AG04450 (cell line): ENCODE data around the gene MAP3K5. TPM values are rescaled to one million over a fixed set of nuclear protein-coding genes. Genes with fewer than 3 reads are reported as not detected.

Source experiments
- CTCF ChIA-PET: fragments of 300-600, 350-600 bp; formaldehyde crosslinking; extraction: SDS; loops from one replicate; lab custom pipeline; 2022; ENCODE audit warnings: antibody characterized with exemption, inconsistent platforms; lab: Charles Lee
- POLR2A ChIA-PET: fragments of 350-600 bp; formaldehyde crosslinking; extraction: SDS; loops from one replicate; lab custom pipeline; 2021; ENCODE audit warnings: antibody characterized with exemption, inconsistent platforms; lab: Yijun Ruan, JAX
- DNase-seq: peaks from one replicate; pipeline ENCODE4 v3.0.0-alpha.2; 2011; ENCODE audit warnings: low read depth, low spot score
- H3K27ac ChIP-seq: one replicate; pipeline ENCODE4 v1.5.1; 2012; ENCODE audit warnings: low read depth, low read length, control low read depth
- H3K27me3 ChIP-seq: one replicate; pipeline ENCODE4 v1.6.0; 2012; ENCODE audit warnings: low read length; ENCODE audit not compliant: control insufficient read depth, insufficient read depth
- H3K4me3 ChIP-seq: 2 replicates; pipeline ENCODE4 v1.5.1; 2011; ENCODE audit warnings: mild to moderate bottlenecking, low read depth, low read length, control low read depth
- H3K9me3 ChIP-seq: 2 replicates; pipeline ENCODE4 v1.5.1; 2012; ENCODE audit warnings: low read length; ENCODE audit not compliant: control insufficient read depth, insufficient read depth
- CTCF ChIP-seq: IDR thresholded peaks from 2 replicates; pipeline ENCODE4 v1.5.1; 2011; ENCODE audit warnings: low read depth, low read length, control low read depth, inconsistent platforms
- polyA plus RNA-seq: library from polyadenylated mRNA; depleted of rRNA; stranded (reverse); fragments of >200 nt; gene quantifications from 2 replicates; pipeline ENCODE4 v1.2.3, GENCODE V29; 2011; rRNA removed
- small RNA-seq: library from RNA; depleted of rRNA; stranded (forward); fragments of <200 nt; gene quantifications from one replicate; pipeline ENCODE3, GENCODE V24; 2012; ENCODE audit warnings: low read depth; ENCODE audit not compliant: insufficient read length

Gene MAP3K5
- polyA plus RNA-seq, 1 experiment = 17.0 TPM

- Histone ChIP-seq H3K27me3 (peaks cover 7% of the 10 kb centered on the region), H3K9me3 (no peaks in the 10 kb centered on the region), H3K27ac (no peak overlapping the region), H3K4me3 (no peak overlapping the region)
- no peak for TF ChIP-seq CTCF
- no peak for DNase-seq
- ChIA-PET CTCF (interaction anchor here (0.6 kb wide), 1 partner anchor 21 kb away, joined by 4 read pairs; no protein-coding TSS in a partner anchor), POLR2A (no interaction called here)
Observed at GRCh38 chr6:136510782-136511181, 281.5 kb downstream of the MAP3K5 start.

- ChIA-PET CTCF (interaction anchor here (0.6 kb wide), 1 partner anchor 21 kb away, joined by 4 read pairs; no protein-coding TSS in a partner anchor), POLR2A (no interaction called here)
- no peak for DNase-seq
- no peak overlapping the region for H3K4me3 ChIP-seq
- no peak overlapping the region for H3K27ac ChIP-seq
- H3K9me3 ChIP-seq = no peaks in the 10 kb centered on the region
- peaks cover 4% of the 10 kb centered on the region for H3K27me3 ChIP-seq
- TF ChIP-seq CTCF = no peak
Observed at GRCh38 chr6:136510299-136510698, 282.0 kb downstream of the MAP3K5 start.

- Histone ChIP-seq H3K27ac (no peak overlapping the region), H3K9me3 (no peaks in the 10 kb centered on the region), H3K4me3 (no peak overlapping the region), H3K27me3 (peaks cover 4% of the 10 kb centered on the region)
- DNase-seq = no peak
- ChIA-PET CTCF (no interaction called here), POLR2A (no interaction called here)
- no peak for TF ChIP-seq CTCF
Observed at GRCh38 chr6:136508725-136509392, 283.4 kb downstream of the MAP3K5 start.

Small RNA genes within 50 kb of the gene (small RNA-seq; reads per million reads assigned to genes)
- not detected for gene RNA5SP219

Other genes with a start within 250 kb of the MAP3K5 start
- gene MAP7, start 242.1 kb downstream of the MAP3K5 start, polyA plus RNA-seq = 0.29 and 0.30 TPM in 2 replicates
- gene PEX7, start 30.1 kb upstream of the MAP3K5 start, polyA plus RNA-seq = 6.7 and 8.9 TPM in 2 replicates
- not detected in 2 replicates for gene SLC35D3, start 129.8 kb upstream of the MAP3K5 start, polyA plus RNA-seq